Measurements from ENCODE around the gene CDKN2A.

CDKN2A gene

DNA sequence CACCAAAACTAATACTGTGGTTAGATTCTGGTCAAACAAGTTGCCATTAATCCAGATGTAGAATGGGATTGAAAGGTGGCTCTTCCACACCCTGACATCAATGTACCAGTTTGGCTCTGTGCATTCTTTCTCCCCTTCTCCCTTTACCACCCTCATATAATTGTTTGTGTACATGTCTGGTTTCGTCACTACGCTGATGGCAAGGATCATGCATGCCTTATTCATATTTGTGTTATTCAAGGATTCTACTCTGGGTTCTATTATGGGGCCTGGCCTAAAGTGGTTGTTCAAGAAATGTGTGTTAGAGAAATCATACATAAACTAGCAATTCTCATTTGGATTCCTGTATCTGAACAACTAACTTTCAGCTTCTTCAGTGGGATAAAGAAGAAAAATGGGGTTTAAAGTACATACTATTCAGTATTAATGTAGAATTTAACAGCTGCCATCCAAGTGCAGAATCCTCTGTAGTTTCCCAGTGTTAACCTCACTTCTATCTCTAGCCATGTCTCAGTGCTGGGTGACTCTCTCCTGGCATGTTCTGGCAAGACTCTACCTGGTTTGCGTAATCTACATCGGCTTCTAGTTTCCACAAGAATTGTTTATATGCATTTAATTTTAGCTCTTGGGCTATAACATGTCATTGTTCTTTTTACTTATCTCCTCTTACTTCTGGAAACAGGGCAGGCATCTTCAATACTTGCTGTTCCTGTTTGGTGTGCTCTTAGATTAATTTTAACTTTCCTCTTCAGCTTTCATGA lies 42.9 kb upstream of the CDKN2A start:
- no peak overlapping the region for H3K4me3 ChIP-seq (ENCODE audit: low read depth, low read length)
- no peak for TF ChIP-seq CTCF (IDR thresholded peaks at IDR 0.05; ENCODE audit: borderline replicate concordance, insufficient read depth, low read depth, low read length)

DNA sequence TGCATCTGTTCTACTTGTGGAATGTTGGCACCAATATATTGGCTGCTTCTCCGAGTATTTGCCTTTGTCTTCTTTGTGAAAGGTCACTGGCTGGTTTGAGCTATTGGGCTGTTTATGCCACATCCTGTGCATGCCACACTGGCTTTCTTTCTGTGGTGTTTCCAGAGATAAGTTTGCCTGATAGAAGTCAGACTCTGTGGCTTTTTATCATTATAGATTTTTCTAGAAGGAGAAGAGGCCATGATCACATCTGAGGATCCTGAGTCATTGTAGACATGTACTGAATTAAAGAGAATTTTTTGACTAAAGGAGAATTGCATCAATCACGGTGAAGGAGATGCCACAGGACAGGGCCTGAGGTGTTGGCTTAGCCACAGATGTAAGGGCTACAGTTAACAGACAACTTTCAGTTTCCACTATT lies 41.4 kb upstream of the CDKN2A start:
- no peak overlapping the region for H3K4me3 ChIP-seq (ENCODE audit: low read depth, low read length)
- TF ChIP-seq CTCF (IDR thresholded peaks at IDR 0.05; ENCODE audit: borderline replicate concordance, insufficient read depth, low read depth, low read length) = no peak

DNA sequence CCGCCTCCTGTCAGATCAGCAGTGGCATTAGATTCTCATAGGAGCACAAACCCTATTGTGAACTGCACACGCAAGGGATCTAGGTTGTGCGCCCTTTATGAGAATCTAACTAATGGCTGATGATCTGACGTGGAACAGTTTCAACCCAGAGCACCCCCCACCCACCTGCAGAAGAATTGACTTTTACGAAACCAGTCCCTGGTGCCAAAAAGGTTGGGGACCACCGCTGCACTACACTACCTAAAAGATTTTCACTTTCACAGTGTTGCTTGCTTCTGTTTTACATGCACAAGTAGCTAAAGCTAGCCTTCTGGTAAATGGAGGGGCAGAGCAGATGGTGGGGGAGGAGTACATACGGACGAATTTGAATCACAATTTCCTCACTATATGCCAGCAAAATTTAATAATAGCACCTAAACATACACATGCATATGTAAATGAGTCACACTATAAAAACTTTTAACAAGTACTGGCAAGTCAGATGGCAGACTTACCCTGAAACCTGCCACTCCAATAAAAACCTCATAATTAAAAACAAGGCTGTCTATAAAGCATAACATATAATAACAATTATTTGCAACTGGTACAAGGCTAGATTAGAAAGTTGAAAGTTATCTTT lies 38.9 kb upstream of the CDKN2A start:
- no peak overlapping the region for H3K4me3 ChIP-seq (ENCODE audit: low read depth, low read length)
- no peak for TF ChIP-seq CTCF (IDR thresholded peaks at IDR 0.05; ENCODE audit: borderline replicate concordance, insufficient read depth, low read depth, low read length)

- no peak overlapping the region for H3K4me3 ChIP-seq (ENCODE audit: low read depth, low read length)
- TF ChIP-seq CTCF (IDR thresholded peaks at IDR 0.05; ENCODE audit: borderline replicate concordance, insufficient read depth, low read depth, low read length) = no peak
Observed at GRCh38 chr9:22031655-22032411, 37.6 kb upstream of the CDKN2A start.

DNA sequence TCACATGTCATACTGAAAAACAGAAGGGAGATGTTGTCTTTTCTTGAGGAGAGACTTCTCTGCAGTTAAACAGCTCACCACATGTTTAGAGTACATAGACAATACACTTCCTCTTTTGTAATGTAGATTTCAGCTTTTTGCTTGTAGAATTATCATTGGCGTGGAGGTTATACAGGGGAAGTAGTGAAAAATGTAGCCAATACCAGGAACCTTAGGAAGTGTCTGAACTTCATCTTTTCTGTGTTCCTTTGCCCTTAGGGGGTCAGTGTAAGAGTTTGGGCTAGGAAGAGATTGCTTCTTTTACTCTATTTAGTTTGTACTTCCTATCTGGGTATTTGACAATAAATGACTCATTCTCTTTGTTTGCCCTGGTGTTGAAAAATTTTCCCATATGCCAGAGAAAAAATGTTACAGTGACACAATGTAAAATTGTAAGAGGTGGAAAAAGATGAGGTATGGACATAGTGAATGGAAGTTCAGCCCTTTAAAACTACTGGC lies 36.0 kb upstream of the CDKN2A start:
- no peak for TF ChIP-seq CTCF (IDR thresholded peaks at IDR 0.05; ENCODE audit: borderline replicate concordance, insufficient read depth, low read depth, low read length)
- no peak overlapping the region for H3K4me3 ChIP-seq (ENCODE audit: low read depth, low read length)

DNA sequence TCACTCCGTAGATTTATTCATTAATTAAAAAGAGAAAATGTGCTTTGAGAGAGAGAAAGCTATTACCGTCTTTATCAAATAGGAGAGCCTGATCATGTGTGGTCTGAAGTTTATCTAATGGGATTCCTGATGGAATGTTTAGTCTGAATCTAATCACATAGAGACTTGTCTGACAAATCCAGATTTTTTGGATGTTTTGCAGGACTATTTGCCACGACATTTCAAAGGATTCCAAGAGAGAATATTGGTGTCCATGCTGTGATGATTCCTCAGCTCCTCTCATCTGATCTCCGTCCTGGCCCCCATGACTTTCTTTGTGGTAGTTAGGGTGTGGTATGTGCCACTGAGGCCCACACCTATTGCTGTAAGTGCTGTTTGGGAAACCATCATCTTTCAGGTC lies 35.0 kb upstream of the CDKN2A start:
- no peak overlapping the region for H3K4me3 ChIP-seq (ENCODE audit: low read depth, low read length)
- TF ChIP-seq CTCF (IDR thresholded peaks at IDR 0.05; ENCODE audit: borderline replicate concordance, insufficient read depth, low read depth, low read length) = no peak
